Endothelial cell (in vitro differentiated cells): ENCODE measurements around the gene FRMD4A. TPM values are rescaled to one million over a fixed set of nuclear protein-coding genes. Genes with fewer than 3 reads are reported as not detected.

Source experiments
- DNase-seq: peaks from one replicate; pipeline ENCODE4 v3.0.0; 2021; ENCODE audit warnings: low spot score
- H3K27ac Mint-ChIP-seq: one replicate; pipeline ENCODE4 v1.8.0; 2021; ENCODE audit warnings: mixed read lengths, inconsistent platforms; ENCODE audit not compliant: unreplicated experiment
- H3K27me3 Mint-ChIP-seq: one replicate; pipeline ENCODE4 v1.8.0; 2021; ENCODE audit warnings: mild to moderate bottlenecking, moderate library complexity, mixed read lengths, inconsistent platforms; ENCODE audit not compliant: unreplicated experiment
- H3K36me3 Mint-ChIP-seq: one replicate; pipeline ENCODE4 v1.8.0; 2021; ENCODE audit warnings: mild to moderate bottlenecking, low read depth, mixed read lengths, inconsistent platforms; ENCODE audit not compliant: unreplicated experiment
- H3K4me1 Mint-ChIP-seq: one replicate; pipeline ENCODE4 v1.8.0; 2021; ENCODE audit warnings: mild to moderate bottlenecking, mixed read lengths, inconsistent platforms; ENCODE audit not compliant: unreplicated experiment
- H3K4me3 Mint-ChIP-seq: one replicate; pipeline ENCODE4 v1.8.0; 2021; ENCODE audit warnings: mild to moderate bottlenecking, mixed read lengths, inconsistent platforms; ENCODE audit not compliant: unreplicated experiment
- H3K9me3 Mint-ChIP-seq: one replicate; pipeline ENCODE4 v1.8.0; 2021; ENCODE audit warnings: mixed read lengths, inconsistent platforms; ENCODE audit not compliant: unreplicated experiment
- CTCF ChIP-seq: fragments of 200-600 bp; sonication (generic); IDR thresholded peaks from one replicate; pipeline ENCODE4 v1.5.0; 2021; ENCODE audit warnings: antibody characterized with exemption; ENCODE audit not compliant: unreplicated experiment
- total RNA-seq: library from RNA; stranded (reverse); fragmentation: NEBNext Ultra II Directional; extraction: Animal tissue kit (Norgen Biotek cat#: 25700); gene quantifications from one replicate; pipeline ENCODE4 v1.2.1, GENCODE V29; 2021; ENCODE audit not compliant: unreplicated experiment

Gene FRMD4A
- total RNA-seq, 1 donor from 2014 or later, result 68.9 TPM

DNA sequence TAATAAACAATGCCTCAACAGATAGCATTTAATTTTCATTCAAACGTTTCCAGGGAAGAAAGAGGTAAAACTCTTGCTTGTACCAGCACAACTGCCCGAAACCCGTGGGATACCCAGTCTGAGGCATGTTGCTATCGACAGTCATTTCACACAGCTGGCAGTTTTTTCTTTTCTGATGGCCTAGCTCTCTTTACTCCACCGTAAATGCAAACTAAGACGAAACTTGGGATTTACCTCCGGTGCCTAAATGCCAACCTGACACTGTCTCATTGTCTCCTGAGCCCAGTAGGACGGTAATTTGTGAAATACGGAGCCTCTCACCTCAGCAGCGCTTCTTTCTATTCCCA lies 600.4 kb downstream of the FRMD4A start:
- H3K4me3 Mint-ChIP-seq, result no peak overlapping the region
- peaks cover 15% of the 10 kb centered on the region for H3K4me1 Mint-ChIP-seq
- no peaks in the 10 kb centered on the region for H3K9me3 Mint-ChIP-seq
- H3K36me3 Mint-ChIP-seq, result peaks cover 25% of the 10 kb centered on the region
- TF ChIP-seq CTCF, result no peak
- H3K27ac Mint-ChIP-seq, result no peak overlapping the region
- H3K27me3 Mint-ChIP-seq, result peaks cover 5% of the 10 kb centered on the region
- DNase-seq, result no peak

- DNase-seq, result no peak
- Mint-ChIP-seq H3K4me1 (peaks cover 15% of the 10 kb centered on the region), H3K9me3 (no peaks in the 10 kb centered on the region), H3K36me3 (peaks cover 25% of the 10 kb centered on the region), H3K27ac (no peak overlapping the region), H3K4me3 (no peak overlapping the region), H3K27me3 (peaks cover 5% of the 10 kb centered on the region)
- TF ChIP-seq CTCF, result no peak
Observed at GRCh38 chr10:13729586-13730305, 601.0 kb downstream of the FRMD4A start.

DNA sequence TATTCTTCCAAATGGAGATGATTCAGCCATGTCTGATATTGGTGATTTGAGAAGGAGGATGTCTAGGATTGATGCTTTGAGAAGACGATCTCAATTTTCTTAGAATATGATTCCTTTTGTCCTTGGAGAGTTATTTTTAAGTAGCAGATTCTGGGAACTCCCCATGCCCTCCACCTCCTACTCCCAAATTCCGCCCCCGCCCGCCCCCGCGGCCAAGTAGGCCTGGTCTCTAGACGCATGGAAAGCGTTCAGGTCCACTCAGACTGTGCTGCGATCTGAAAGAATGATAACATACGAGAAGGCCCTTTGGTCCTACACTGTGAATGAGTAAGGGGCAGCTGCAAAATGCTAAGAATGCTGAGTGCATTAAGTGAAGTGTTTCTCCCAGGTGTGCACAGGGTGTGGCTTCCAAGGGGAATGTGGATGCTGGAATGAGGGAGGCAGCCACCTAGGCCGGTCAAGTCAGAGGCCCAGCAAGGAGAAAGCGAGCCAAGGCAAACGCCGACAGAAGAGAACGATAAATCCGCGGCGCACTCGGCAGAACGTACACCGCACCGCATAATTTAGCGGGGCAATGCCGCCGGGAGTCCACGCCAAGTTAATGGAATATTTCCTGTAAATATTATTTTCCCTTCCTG lies 601.7 kb downstream of the FRMD4A start:
- DNase-seq, result no peak
- Mint-ChIP-seq H3K4me1 (peaks cover 9% of the 10 kb centered on the region), H3K4me3 (no peak overlapping the region), H3K36me3 (peaks cover 25% of the 10 kb centered on the region), H3K27ac (no peak overlapping the region), H3K9me3 (no peaks in the 10 kb centered on the region), H3K27me3 (peaks cover 5% of the 10 kb centered on the region)
- no peak for TF ChIP-seq CTCF

DNA sequence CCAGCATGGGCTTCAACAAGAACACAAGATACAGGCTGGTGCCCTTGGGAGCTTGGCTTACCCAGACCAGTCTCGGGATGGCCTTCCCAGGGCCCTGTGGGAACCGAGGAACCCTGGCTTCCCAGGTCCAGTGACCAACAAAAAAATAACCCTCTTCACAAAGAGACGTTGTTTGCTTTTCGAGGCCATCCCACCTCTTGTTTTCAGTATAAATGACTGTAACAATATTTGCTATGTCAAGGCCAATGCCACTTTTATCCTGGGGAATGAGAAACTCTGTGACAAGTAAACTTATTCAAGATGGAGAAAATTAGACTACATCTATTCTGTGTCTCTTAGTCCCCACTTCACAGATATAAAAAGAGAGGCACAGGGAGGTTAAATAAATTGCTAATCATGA lies 605.1 kb downstream of the FRMD4A start:
- Mint-ChIP-seq H3K4me3 (no peak overlapping the region), H3K27ac (no peak overlapping the region), H3K36me3 (peaks cover 33% of the 10 kb centered on the region), H3K9me3 (no peaks in the 10 kb centered on the region), H3K4me1 (peaks cover 6% of the 10 kb centered on the region), H3K27me3 (peaks cover 1% of the 10 kb centered on the region)
- no peak for TF ChIP-seq CTCF
- DNase-seq, result no peak

DNA sequence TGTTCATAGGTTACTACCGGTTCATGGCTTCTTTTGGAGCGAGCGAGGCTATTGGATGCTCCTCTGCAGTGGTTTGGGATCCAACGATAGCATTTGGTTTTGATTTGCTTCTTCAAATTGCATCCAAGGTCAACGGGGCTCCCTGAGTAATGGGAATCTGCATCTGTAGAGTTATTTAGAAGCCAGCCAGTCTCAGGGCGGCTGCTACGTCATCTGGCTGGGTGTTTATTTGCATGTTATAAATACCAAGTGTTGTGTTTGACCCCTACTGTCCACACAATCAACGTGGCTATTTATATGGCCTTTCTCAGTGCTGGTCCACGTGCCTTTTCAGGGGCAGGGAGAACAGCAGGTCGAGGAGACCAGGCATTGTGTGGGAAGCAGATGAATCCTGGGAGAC lies 606.2 kb downstream of the FRMD4A start:
- Mint-ChIP-seq H3K4me3 (no peak overlapping the region), H3K4me1 (peaks cover 6% of the 10 kb centered on the region), H3K27me3 (peaks cover 1% of the 10 kb centered on the region), H3K36me3 (peaks cover 30% of the 10 kb centered on the region), H3K9me3 (no peaks in the 10 kb centered on the region), H3K27ac (no peak overlapping the region)
- no peak for TF ChIP-seq CTCF
- no peak for DNase-seq
